Upper lobe of left lung (tissue), 6 donors: Measurements from ENCODE around the gene RAPGEF2. TPM values are rescaled to one million over a fixed set of nuclear protein-coding genes. Genes with fewer than 3 reads are reported as not detected.

ENCODE experiments used
- ATAC-seq, 2 donors: fragments of 200-7000 bp; cut with Tn5 transposase; one replicate each; pipeline ENCODE4 v1.9.1; 2022; ENCODE audit warnings: mild to moderate bottlenecking in 2 of 2, moderate library complexity in 2 of 2; ENCODE audit not compliant: low FRiP score in 2 of 2
- DNase-seq, 2 donors: peaks; one replicate each; pipeline ENCODE4 v3.0.0-alpha.2; 2019 to 2020
- H3K27ac ChIP-seq, 4 donors: fragments of 200-600 bp; sonication (generic); one replicate each; pipeline ENCODE4 v1.5.1; 2016 to 2019
- H3K27me3 ChIP-seq, 4 donors: fragments of 200-600 bp; sonication (generic); one replicate each; pipeline ENCODE4 v1.5.1; 2017 to 2019
- H3K36me3 ChIP-seq, 4 donors: fragments of 200-600 bp; sonication (generic); one replicate each; pipeline ENCODE4 v1.5.1; 2016 to 2019
- H3K4me1 ChIP-seq, 4 donors: fragments of 200-600 bp; sonication (generic); one replicate each; pipeline ENCODE4 v1.5.1; 2018 to 2019
- H3K4me3 ChIP-seq, 4 donors: fragments of 200-600 bp; sonication (generic); one replicate each; pipeline ENCODE4 v1.5.1; 2017 to 2019; ENCODE audit warnings: mild to moderate bottlenecking in 2 of 4, moderate library complexity in 1 of 4
- H3K9me3 ChIP-seq, 4 donors: fragments of 200-600 bp; sonication (generic); one replicate each; pipeline ENCODE4 v1.5.1; 2018 to 2019
- CTCF ChIP-seq, 6 experiments: fragments of 450-650 bp in 4 of 6; fragments of 200-600 bp in 2 of 6; sonication (generic) in 2 of 6; IDR thresholded peaks; one replicate each; pipeline ENCODE4 v1.5.1; 2016 to 2019; ENCODE audit warnings: antibody characterized with exemption in 6 of 6
- EP300 ChIP-seq, 4 donors: sonication (generic); formaldehyde crosslinking; IDR thresholded peaks; one replicate each; pipeline ENCODE4 v1.5.1; 2017; ENCODE audit warnings: antibody characterized with exemption in 4 of 4, control low read depth in 2 of 4
- POLR2A ChIP-seq, 4 donors: fragments of 450-650 bp; IDR thresholded peaks; one replicate each; pipeline ENCODE4 v1.5.1; 2016 to 2017; ENCODE audit warnings: antibody characterized with exemption in 4 of 4, mild to moderate bottlenecking in 2 of 4
- POLR2AphosphoS5 ChIP-seq, 2 donors: sonication (generic); formaldehyde crosslinking; IDR thresholded peaks; one replicate each; pipeline ENCODE4 v1.5.1; 2017; ENCODE audit warnings: antibody characterized with exemption in 2 of 2
- WGBS, 2 donors: methylation state at CpG; one replicate each; pipeline ENCODE4 v1.1.5; 2017 to 2018; 5-methylcytosine and 5-hydroxymethylcytosine counted together
- total RNA-seq, 6 donors: library from RNA; depleted of rRNA in 4 of 6; stranded (reverse); fragments of >200 nt in 4 of 6; gene quantifications; one replicate each; pipeline versions ENCODE4 v1.1.0 to v1.2.1, GENCODE V29; 2016 to 2021
- donor health status: DM: no; HTN: no; CAD: no; lungs with moderate emphysema.
- donor health status: DM: no; HTN: yes; CAD: no; lungs with severe emphysema.

The RAPGEF2 gene
- total RNA-seq, 6 donors from 2014 or later: 53.3 to 122 (median 66.3) TPM

GRCh38 chr4:159195361-159195769, 92.5 kb downstream of the RAPGEF2 start:
- Histone ChIP-seq H3K27me3 (no peaks in the 10 kb centered on the region), H3K36me3 (peaks cover 0 to 3% (median 0%) of the 10 kb centered on the region in 4 donors), H3K4me3 (no peak overlapping the region), H3K27ac (no peak overlapping the region), H3K4me1 (peaks cover 0 to 14% (median 6%) of the 10 kb centered on the region in 4 donors), H3K9me3 (no peaks in the 10 kb centered on the region)
- TF ChIP-seq CTCF (IDR thresholded peaks at IDR 0.05) (no peak), EP300 (IDR thresholded peaks at IDR 0.05) (no peak), POLR2A (IDR thresholded peaks at IDR 0.05) (no peak), POLR2AphosphoS5 (IDR thresholded peaks at IDR 0.05) (no peak)
- 62 to 66% methylated on average over 5 of the region's 5 CpGs for WGBS, 2 donors
- ATAC-seq (no peak), DNase-seq (no peak)

- no peak for ATAC-seq
- TF ChIP-seq EP300 (IDR thresholded peaks at IDR 0.05) (no peak), POLR2A (IDR thresholded peaks at IDR 0.05) (no peak), POLR2AphosphoS5 (IDR thresholded peaks at IDR 0.05) (no peak), CTCF (IDR thresholded peaks at IDR 0.05) (no peak)
- Histone ChIP-seq H3K27me3 (no peaks in the 10 kb centered on the region), H3K4me1 (peaks cover 0 to 12% (median 6%) of the 10 kb centered on the region in 4 donors), H3K36me3 (peaks cover 0 to 3% (median 0%) of the 10 kb centered on the region in 4 donors), H3K4me3 (no peak overlapping the region), H3K9me3 (no peaks in the 10 kb centered on the region), H3K27ac (peak overlapping the region in 1 of 4 donors; percentile 22)
- WGBS, 2 donors: 63 to 71% methylated on average over 4 of the region's 4 CpGs
- no peak for DNase-seq
Measured at GRCh38 chr4:159197260-159197884, 94.5 kb downstream of the RAPGEF2 start.

DNA sequence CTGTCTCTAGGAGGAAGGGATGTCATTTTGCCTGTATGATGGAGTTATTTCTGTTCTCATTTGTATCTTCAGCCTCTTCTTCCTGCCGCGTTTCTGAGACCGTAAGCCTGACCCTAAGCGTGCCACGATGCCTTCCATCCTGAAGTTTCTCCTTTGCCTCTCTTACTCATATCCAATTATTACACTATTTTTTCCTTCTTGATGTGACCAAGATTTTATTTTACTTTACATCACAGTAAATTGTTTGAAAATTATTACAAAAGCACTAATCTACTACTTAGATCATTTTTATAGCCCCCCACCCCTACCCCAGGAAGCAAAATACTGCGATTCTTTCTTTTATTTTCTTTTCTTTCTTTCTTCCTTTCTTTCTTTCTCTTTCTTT, 95.0 kb downstream of the RAPGEF2 start:
- H3K27me3 ChIP-seq: no peaks in the 10 kb centered on the region
- no peak overlapping the region for H3K4me3 ChIP-seq
- peaks cover 4 to 12% (median 9%) of the 10 kb centered on the region in 4 donors for H3K4me1 ChIP-seq
- H3K36me3 ChIP-seq: peaks cover 0 to 3% (median 0%) of the 10 kb centered on the region in 4 donors
- DNase-seq (no peak), ATAC-seq (no peak)
- H3K9me3 ChIP-seq: no peaks in the 10 kb centered on the region
- peak overlapping the region in 1 of 4 donors; percentile 22 for H3K27ac ChIP-seq
- TF ChIP-seq POLR2AphosphoS5 (IDR thresholded peaks at IDR 0.05): no peak
- TF ChIP-seq EP300 (IDR thresholded peaks at IDR 0.05): no peak
- no peak for TF ChIP-seq CTCF (IDR thresholded peaks at IDR 0.05)
- no peak for TF ChIP-seq POLR2A (IDR thresholded peaks at IDR 0.05)
- 67 to 75% methylated on average over 6 of the region's 6 CpGs for WGBS, 2 donors

- 92 to 97% methylated on average over 1 of the region's 1 CpG for WGBS, 2 donors
- TF ChIP-seq CTCF (IDR thresholded peaks at IDR 0.05): no peak
- H3K4me1 ChIP-seq: peaks cover 4 to 18% (median 11%) of the 10 kb centered on the region in 4 donors
- H3K9me3 ChIP-seq: no peaks in the 10 kb centered on the region
- H3K36me3 ChIP-seq: no peaks in the 10 kb centered on the region
- H3K4me3 ChIP-seq: no peak overlapping the region
- ATAC-seq (no peak), DNase-seq (no peak)
- H3K27ac ChIP-seq: no peak overlapping the region
- no peaks in the 10 kb centered on the region for H3K27me3 ChIP-seq
Measured at GRCh38 chr4:159199826-159200225, 96.9 kb downstream of the RAPGEF2 start.

- Histone ChIP-seq H3K27me3 (no peaks in the 10 kb centered on the region), H3K4me1 (peaks cover 4 to 27% (median 12%) of the 10 kb centered on the region in 4 donors), H3K27ac (no peak overlapping the region), H3K36me3 (no peaks in the 10 kb centered on the region), H3K9me3 (no peaks in the 10 kb centered on the region), H3K4me3 (no peak overlapping the region)
- TF ChIP-seq POLR2AphosphoS5 (IDR thresholded peaks at IDR 0.05) (no peak), CTCF (IDR thresholded peaks at IDR 0.05) (no peak), EP300 (IDR thresholded peaks at IDR 0.05) (no peak), POLR2A (IDR thresholded peaks at IDR 0.05) (no peak)
- ATAC-seq (peak in 1 of 2 donors; percentile 41), DNase-seq (no peak)
- 66 to 69% methylated on average over 6 of the region's 6 CpGs for WGBS, 2 donors
Measured at GRCh38 chr4:159201168-159201567, 98.3 kb downstream of the RAPGEF2 start.
